Body of pancreas (tissue), 4 donors: ENCODE measurements around the gene HMG20B. TPM values are rescaled to one million over a fixed set of nuclear protein-coding genes. Genes with fewer than 3 reads are reported as not detected.
A peak's percentile ranks its signal among the peaks of the same experiment; 100 is the strongest.

Experiments
- ATAC-seq: fragments of 150-250 bp; one replicate; pipeline ENCODE4 v1.9.1; 2016
- DNase-seq, 4 donors: peaks; one replicate each; pipeline ENCODE4 v3.0.0-alpha.2; 2019
- H3K27ac ChIP-seq, 4 donors: fragments of 200-600 bp; sonication (generic); 1 replicate in 3 of 4; 2 replicates in 1 of 4; pipeline versions ENCODE4 v1.5.1 to v1.6.1; 2016 to 2019; ENCODE audit warnings: mild to moderate bottlenecking in 1 of 4, mixed read lengths in 1 of 4, moderate library complexity in 1 of 4
- H3K27me3 ChIP-seq, 2 donors: fragments of 200-600 bp; sonication (generic); one replicate each; pipeline ENCODE4 v1.6.0; 2016; ENCODE audit warnings: mild to moderate bottlenecking in 1 of 2
- H3K36me3 ChIP-seq, 2 donors: fragments of 200-600 bp; sonication (generic); replicated peaks in 1 of 2; 2 replicates each; pipeline ENCODE4 v1.5.1; 2016; ENCODE audit warnings: low read depth in 2 of 2; ENCODE audit not compliant: insufficient read depth in 1 of 2
- H3K4me1 ChIP-seq: fragments of 200-600 bp; sonication (generic); one replicate; pipeline ENCODE4 v1.6.0; 2016
- H3K4me3 ChIP-seq, 2 donors: fragments of 200-600 bp; sonication (generic); 1 replicate in 1 of 2; 2 replicates in 1 of 2; pipeline ENCODE4 v1.5.1; 2016 to 2019
- H3K9me3 ChIP-seq, 3 donors: fragments of 200-600 bp; sonication (generic); 1 replicate in 2 of 3; 2 replicates in 1 of 3; pipeline ENCODE4 v1.5.1; 2016
- POLR2A ChIP-seq, 3 donors: fragments of 450-650 bp; IDR thresholded peaks; one replicate each; pipeline ENCODE4 v1.6.1; 2016; ENCODE audit warnings: antibody characterized with exemption in 3 of 3, mild to moderate bottlenecking in 2 of 3
- WGBS, 2 donors: methylation state at CpG; one replicate each; pipeline ENCODE4 v1.1.5; 2017; 5-methylcytosine and 5-hydroxymethylcytosine counted together
- intact Hi-C: fragments of 100-400 bp; cut with DNase I; formaldehyde crosslinking; loops from one replicate; pipeline ENCODE4 v1.15.1; 2023
- total RNA-seq, 2 donors: library from RNA; depleted of rRNA; stranded (reverse); fragments of >200 nt; gene quantifications; one replicate each; pipeline ENCODE4 v1.1.0, GENCODE V29; 2016
- TF ChIP-seq, protein P1 (sequence below), 7 experiments: fragments of 450-650 bp in 4 of 7; fragments of 200-600 bp in 3 of 7; sonication (generic) in 3 of 7; IDR thresholded peaks; one replicate each; pipeline ENCODE4 v1.5.1; 2016 to 2019; ENCODE audit warnings: antibody characterized with exemption in 7 of 7

Gene HMG20B
- total RNA-seq, 2 donors from 2014 or later = 66.7 to 91.0 TPM

DNA sequence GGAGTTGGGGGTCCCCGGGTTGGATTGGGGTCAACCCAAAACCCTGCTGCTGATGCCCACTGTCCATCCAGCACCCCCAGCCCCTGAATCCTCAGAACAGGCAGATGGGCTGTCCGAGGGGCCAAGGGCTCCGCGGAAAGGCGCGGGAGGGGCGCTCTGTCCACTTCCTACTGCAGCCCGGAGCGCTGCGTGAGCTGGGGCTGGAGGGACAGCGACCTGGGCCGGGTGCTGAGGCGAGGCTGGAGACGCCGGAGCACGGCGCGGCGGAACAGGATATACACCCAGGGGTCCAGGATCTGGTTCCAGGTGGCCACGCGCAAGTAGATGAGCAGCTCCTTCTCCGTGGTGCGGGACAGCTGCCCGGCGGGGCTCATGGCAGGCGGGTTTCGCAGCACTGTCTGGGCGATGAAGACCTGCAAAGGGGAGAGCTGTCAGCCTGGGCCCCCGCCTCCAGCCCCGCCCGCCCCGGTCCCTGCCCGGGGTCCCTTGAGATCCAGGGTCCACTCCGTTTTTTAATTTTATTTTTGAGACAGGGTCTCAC, 22.8 kb downstream of the HMG20B start:
- intact Hi-C loops = no loop called here
- no peaks in the 10 kb centered on the region for H3K36me3 ChIP-seq
- no peaks in the 10 kb centered on the region for H3K9me3 ChIP-seq
- 64 to 66% methylated on average over 19 to 33 of the region's 34 CpGs for WGBS, 2 donors
- no peaks in the 10 kb centered on the region for H3K27me3 ChIP-seq
- H3K4me1 ChIP-seq = peaks cover 8% of the 10 kb centered on the region
- no peak overlapping the region for H3K4me3 ChIP-seq
- no peak for DNase-seq
- no peak for TF ChIP-seq POLR2A (IDR thresholded peaks at IDR 0.05)
- TF ChIP-seq, protein P1, sequence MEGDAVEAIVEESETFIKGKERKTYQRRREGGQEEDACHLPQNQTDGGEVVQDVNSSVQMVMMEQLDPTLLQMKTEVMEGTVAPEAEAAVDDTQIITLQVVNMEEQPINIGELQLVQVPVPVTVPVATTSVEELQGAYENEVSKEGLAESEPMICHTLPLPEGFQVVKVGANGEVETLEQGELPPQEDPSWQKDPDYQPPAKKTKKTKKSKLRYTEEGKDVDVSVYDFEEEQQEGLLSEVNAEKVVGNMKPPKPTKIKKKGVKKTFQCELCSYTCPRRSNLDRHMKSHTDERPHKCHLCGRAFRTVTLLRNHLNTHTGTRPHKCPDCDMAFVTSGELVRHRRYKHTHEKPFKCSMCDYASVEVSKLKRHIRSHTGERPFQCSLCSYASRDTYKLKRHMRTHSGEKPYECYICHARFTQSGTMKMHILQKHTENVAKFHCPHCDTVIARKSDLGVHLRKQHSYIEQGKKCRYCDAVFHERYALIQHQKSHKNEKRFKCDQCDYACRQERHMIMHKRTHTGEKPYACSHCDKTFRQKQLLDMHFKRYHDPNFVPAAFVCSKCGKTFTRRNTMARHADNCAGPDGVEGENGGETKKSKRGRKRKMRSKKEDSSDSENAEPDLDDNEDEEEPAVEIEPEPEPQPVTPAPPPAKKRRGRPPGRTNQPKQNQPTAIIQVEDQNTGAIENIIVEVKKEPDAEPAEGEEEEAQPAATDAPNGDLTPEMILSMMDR (IDR thresholded peaks at IDR 0.05) = no peak
- no peak overlapping the region for H3K27ac ChIP-seq
- no peak for ATAC-seq

DNA sequence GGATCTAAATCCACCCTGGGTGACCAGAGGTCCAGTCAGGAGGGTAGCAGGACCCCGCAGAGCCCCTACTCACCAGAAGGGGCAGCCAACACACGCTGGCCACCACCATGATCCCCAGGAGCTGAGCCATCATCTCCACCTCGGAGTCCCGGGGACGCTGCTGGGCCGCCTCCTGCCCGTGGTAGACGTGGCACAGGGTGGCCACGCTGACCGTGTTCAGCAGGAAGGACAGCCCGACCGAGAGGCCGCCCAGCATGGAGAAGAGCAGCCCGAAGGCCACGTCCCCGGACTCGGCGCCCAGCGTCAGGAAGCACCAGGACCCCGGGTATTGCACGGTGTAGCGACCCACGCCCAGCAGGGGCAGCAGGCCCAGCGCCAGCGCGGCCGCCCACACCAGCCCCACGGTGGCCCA, 27.0 kb downstream of the HMG20B start:
- ATAC-seq (no peak), DNase-seq (no peak)
- Histone ChIP-seq H3K27me3 (peaks cover 0 to 3% of the 10 kb centered on the region in 2 donors), H3K4me1 (peaks cover 11% of the 10 kb centered on the region), H3K36me3 (no peaks in the 10 kb centered on the region), H3K27ac (no peak overlapping the region), H3K9me3 (no peaks in the 10 kb centered on the region), H3K4me3 (no peak overlapping the region)
- intact Hi-C loops = no loop called here
- TF ChIP-seq, protein P1 (IDR thresholded peaks at IDR 0.05) = no peak
- no peak for TF ChIP-seq POLR2A (IDR thresholded peaks at IDR 0.05)
- WGBS, 2 donors = 74 to 100% methylated on average over 1 to 21 of the region's 28 CpGs

DNA sequence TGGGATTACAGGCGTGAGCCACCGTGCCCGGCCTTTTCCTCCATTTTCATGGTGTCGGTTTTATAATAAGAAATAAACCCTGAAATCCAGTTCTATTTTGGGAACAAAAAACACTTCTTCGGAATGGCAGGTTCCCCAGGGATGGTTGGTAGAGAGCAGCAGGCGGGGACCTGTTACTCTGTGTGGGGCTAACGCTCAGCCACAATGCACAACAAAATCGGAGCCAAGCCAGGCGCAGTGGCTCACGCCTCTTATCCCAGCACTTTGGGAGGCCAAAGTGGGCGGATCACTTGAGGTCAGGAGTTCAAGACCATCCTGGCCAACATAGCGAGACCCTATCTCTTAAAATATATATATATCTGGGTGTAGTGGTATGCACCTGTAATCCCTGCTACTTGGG, 28.3 kb downstream of the HMG20B start:
- Histone ChIP-seq H3K4me3 (no peak overlapping the region), H3K36me3 (no peaks in the 10 kb centered on the region), H3K4me1 (peaks cover 13% of the 10 kb centered on the region), H3K9me3 (no peaks in the 10 kb centered on the region), H3K27me3 (peaks cover 0 to 3% of the 10 kb centered on the region in 2 donors), H3K27ac (no peak overlapping the region)
- DNase-seq (no peak), ATAC-seq (no peak)
- intact Hi-C loops = no loop called here
- WGBS, 2 donors = 79 to 90% methylated on average over 8 to 12 of the region's 12 CpGs
- no peak for TF ChIP-seq POLR2A (IDR thresholded peaks at IDR 0.05)
- TF ChIP-seq, protein P1 (IDR thresholded peaks at IDR 0.05) = no peak

DNA sequence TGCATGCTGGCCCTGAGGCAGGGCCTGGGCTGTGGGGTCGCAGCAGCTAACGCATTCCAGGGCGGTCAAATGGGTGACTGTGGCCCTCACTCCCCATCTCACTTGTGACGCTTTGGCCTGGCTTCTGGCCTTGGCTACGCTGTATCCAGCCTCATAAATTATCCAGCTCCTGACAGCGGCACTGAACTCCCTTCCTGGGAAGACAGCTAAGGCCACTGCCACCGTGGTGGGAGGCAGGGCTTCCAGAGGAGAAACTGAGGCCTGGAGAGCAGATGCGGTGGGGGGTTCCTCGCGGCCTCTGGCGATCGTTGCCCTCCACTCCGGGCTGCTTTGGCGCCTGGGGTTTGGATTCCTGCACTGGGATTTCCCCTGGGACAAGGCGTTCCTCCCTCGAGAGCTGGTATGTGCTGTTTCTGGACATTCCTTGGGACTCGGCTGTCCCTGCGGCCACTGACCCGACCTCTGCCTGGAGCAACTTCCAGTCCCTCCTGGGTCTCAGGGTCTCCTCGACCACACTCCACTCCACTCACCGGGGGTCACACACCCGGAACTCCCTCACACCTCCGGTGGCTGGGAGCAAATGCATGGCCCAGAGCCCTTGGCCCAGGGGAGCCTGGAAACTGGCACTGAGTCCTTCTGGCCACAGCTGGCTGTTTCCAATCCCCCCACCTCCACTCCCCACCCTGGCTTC, 30.5 kb downstream of the HMG20B start:
- WGBS, 2 donors = 44 to 46% methylated on average over 3 to 23 of the region's 23 CpGs
- H3K36me3 ChIP-seq = no peaks in the 10 kb centered on the region
- H3K27ac ChIP-seq = peak overlapping the region in 2 of 4 donors; percentile 36 to 65
- H3K4me1 ChIP-seq = peaks cover 26% of the 10 kb centered on the region
- intact Hi-C loops = no loop called here
- H3K27me3 ChIP-seq = peaks cover 0 to 3% of the 10 kb centered on the region in 2 donors
- H3K9me3 ChIP-seq = no peaks in the 10 kb centered on the region
- DNase-seq (peak in 2 of 4 donors; percentile 33 to 46), ATAC-seq (peak; percentile 61)
- no peak for TF ChIP-seq POLR2A (IDR thresholded peaks at IDR 0.05)
- H3K4me3 ChIP-seq = no peak overlapping the region

DNA sequence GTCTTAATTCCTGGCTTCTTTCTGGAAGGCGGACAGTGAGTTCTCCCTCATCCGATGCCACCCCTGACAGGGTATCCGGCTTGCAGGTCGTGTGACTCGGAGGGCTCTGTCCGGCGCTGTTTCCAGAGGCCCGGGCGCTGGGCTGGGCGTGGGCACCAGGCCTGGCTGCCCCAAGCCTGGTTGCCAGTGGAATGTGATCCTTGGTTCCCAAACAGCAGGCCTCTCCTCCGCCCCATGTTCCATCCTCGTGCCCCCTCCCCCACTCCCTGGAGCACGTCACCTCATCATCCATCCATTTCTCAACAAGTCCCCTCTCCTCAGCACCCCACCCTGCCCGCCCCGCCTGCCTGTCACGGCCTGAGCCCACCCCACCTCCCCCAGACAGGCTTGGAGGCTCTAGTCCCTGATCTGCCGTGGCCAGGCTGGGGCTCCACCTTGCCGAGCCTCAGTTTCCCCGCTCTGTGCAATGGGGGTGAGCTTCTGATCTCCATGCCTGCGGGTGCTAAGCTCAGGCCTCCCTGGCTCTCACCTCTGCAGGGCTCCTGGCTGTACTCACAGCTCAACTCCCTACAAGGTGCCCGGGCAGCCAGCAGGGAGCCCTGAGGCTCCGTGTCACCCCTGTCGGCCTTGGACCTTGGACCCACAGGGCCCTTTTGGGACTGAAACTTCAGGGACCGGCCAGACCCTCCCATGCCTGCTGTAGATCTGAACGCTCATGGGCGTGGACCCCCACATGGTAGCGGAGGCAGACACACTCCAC, 31.7 kb downstream of the HMG20B start:
- Histone ChIP-seq H3K4me1 (peaks cover 26% of the 10 kb centered on the region), H3K9me3 (no peaks in the 10 kb centered on the region), H3K4me3 (no peak overlapping the region), H3K27ac (no peak overlapping the region), H3K36me3 (no peaks in the 10 kb centered on the region), H3K27me3 (peaks cover 0 to 3% of the 10 kb centered on the region in 2 donors)
- no peak for TF ChIP-seq POLR2A (IDR thresholded peaks at IDR 0.05)
- TF ChIP-seq, protein P1 (IDR thresholded peaks at IDR 0.05) = no peak
- ATAC-seq (no peak), DNase-seq (no peak)
- intact Hi-C loops = no loop called here
- 14 to 68% methylated on average over 2 to 27 of the region's 27 CpGs for WGBS, 2 donors
